Stimulated activated naive CD4-positive, alpha-beta T cell (primary cell): ENCODE data around the gene CLPX.
"Not testable (repeated sequence)": the region's sequence is repeated elsewhere in the genome, so short reads cannot be mapped to it uniquely, and the experiment has no call there.

Experiments used
- DNase-seq, 6 experiments: peaks; one replicate each; lab custom pipeline; 2025; lab: John Stamatoyannopoulos, UW

CLPX gene

GRCh38 chr15:65171428-65171827, 13.7 kb downstream of the CLPX start:
- no peak for DNase-seq

- DNase-seq, result no peak
These were observed 19.3 kb downstream of the CLPX start for GRCh38 chr15:65165875-65166274.

- no peak for DNase-seq
These were observed 21.0 kb downstream of the CLPX start for GRCh38 chr15:65164139-65164538.

- DNase-seq, result no peak
These were observed 22.1 kb downstream of the CLPX start for GRCh38 chr15:65163041-65163440.

GRCh38 chr15:65156692-65157091, 28.4 kb downstream of the CLPX start:
- no peak for DNase-seq

GRCh38 chr15:65154720-65155119, 30.4 kb downstream of the CLPX start:
- DNase-seq, result no peak

GRCh38 chr15:65147902-65148301, 37.2 kb downstream of the CLPX start:
- no peak for DNase-seq

- DNase-seq, result no peak
These were observed 38.7 kb downstream of the CLPX start for GRCh38 chr15:65146438-65146837.

GRCh38 chr15:65138631-65139030, 46.5 kb downstream of the CLPX start:
- DNase-seq, result not testable (repeated sequence)

GRCh38 chr15:65137893-65138292, 47.2 kb downstream of the CLPX start:
- DNase-seq, result not testable (repeated sequence)

GRCh38 chr15:65137089-65137488, 48.1 kb downstream of the CLPX start:
- not testable (repeated sequence) for DNase-seq

- no peak for DNase-seq
These were observed 50.6 kb downstream of the CLPX start for GRCh38 chr15:65134538-65134937.

GRCh38 chr15:65133548-65134200, 51.5 kb downstream of the CLPX start, which contains the start of gene PDCD7:
PDCD7 (minus strand) TSS chr15:65133808; CDS start chr15:65133781, 27 bp downstream.
- peak; percentile 69 to 85 (median 78) for DNase-seq

- peak in 3 of 6 experiments; percentile 13 to 38 (median 22) for DNase-seq
These were observed 52.1 kb downstream of the CLPX start for GRCh38 chr15:65132878-65133547.

- no peak for DNase-seq
These were observed 54.2 kb downstream of the CLPX start for GRCh38 chr15:65130941-65131340.

GRCh38 chr15:65115542-65115941, 69.6 kb downstream of the CLPX start:
- no peak for DNase-seq

GRCh38 chr15:65115086-65115485, 70.1 kb downstream of the CLPX start, which contains the start of gene UBAP1L:
UBAP1L (minus strand) TSS chr15:65115200; CDS start chr15:65106215, 8,985 bp downstream.
- no peak for DNase-seq

GRCh38 chr15:65110676-65111292, 74.4 kb downstream of the CLPX start:
- no peak for DNase-seq

GRCh38 chr15:65106011-65106590, 79.0 kb downstream of the CLPX start:
- no peak for DNase-seq

- DNase-seq, result no peak
These were observed 80.1 kb downstream of the CLPX start for GRCh38 chr15:65105038-65105437.

- no peak for DNase-seq
These were observed 82.2 kb downstream of the CLPX start for GRCh38 chr15:65102912-65103311.

- DNase-seq, result no peak
These were observed 83.0 kb downstream of the CLPX start for GRCh38 chr15:65101891-65102708.
